SK-N-SH (cell line): Measurements from ENCODE around the gene MMS19. TPM values are rescaled to one million over a fixed set of nuclear protein-coding genes. Genes with fewer than 3 reads are reported as not detected.
"Not testable (repeated sequence)": the region's sequence is repeated elsewhere in the genome, so short reads cannot be mapped to it uniquely, and the experiment has no call there.

ENCODE experiments used
- CTCF ChIA-PET: fragments of 300-600, 350-600 bp; formaldehyde crosslinking; extraction: SDS; loops from one replicate; lab custom pipeline; 2021; lab: Yijun Ruan, JAX
- POLR2A ChIA-PET: fragments of 350-600 bp; sonication (Branson Sonifier 250); formaldehyde crosslinking; extraction: SDS; loops from one replicate; lab custom pipeline; 2020; ENCODE audit warnings: antibody characterized with exemption, inconsistent platforms; lab: Yijun Ruan, JAX
- DNase-seq: peaks from one replicate; pipeline ENCODE4 v3.0.0; 2012
- H2AFZ ChIP-seq: fragments of 200-600 bp; sonication (generic); 2 replicates; pipeline ENCODE4 v1.8.1; 2016; ENCODE audit warnings: antibody characterized with exemption, mild to moderate bottlenecking, low read depth
- H3F3A ChIP-seq: fragments of 200-600 bp; sonication (generic); replicated peaks from 2 replicates; pipeline ENCODE3; 2016; ENCODE audit warnings: antibody characterized with exemption, mild to moderate bottlenecking; ENCODE audit not compliant: insufficient read depth
- H3K27ac ChIP-seq, 2 experiments: fragments of 200-500 bp in 1 of 2; fragments of 200-600 bp in 1 of 2; sonication (Bioruptor generic) in 1 of 2; sonication (generic), shearing (Covaris generic) in 1 of 2; 2 replicates each; pipeline versions ENCODE4 v1.5.1 to v1.6.1; 2014 to 2016; ENCODE audit warnings: low read depth in 2 of 2, inconsistent platforms in 1 of 2, low read length in 1 of 2, mild to moderate bottlenecking in 1 of 2, mixed read lengths in 1 of 2
- H3K27me3 ChIP-seq: fragments of 200-600 bp; sonication (generic), shearing (Covaris generic); 2 replicates; pipeline ENCODE4 v1.6.1; 2016; ENCODE audit warnings: mixed run types; ENCODE audit not compliant: insufficient read depth
- H3K36me3 ChIP-seq, 2 experiments: fragments of 200-500 bp in 1 of 2; fragments of 200-600 bp in 1 of 2; sonication (Bioruptor generic) in 1 of 2; sonication (generic) in 1 of 2; replicated peaks in 1 of 2; 2 replicates each; pipeline versions ENCODE3 to v1.5.1; 2014 to 2016; ENCODE audit warnings: low read length in 1 of 2, mild to moderate bottlenecking in 1 of 2; ENCODE audit not compliant: insufficient read depth in 2 of 2, control insufficient read depth in 1 of 2
- H3K4me1 ChIP-seq, 2 experiments: fragments of 200-500 bp in 1 of 2; fragments of 200-600 bp in 1 of 2; sonication (Bioruptor generic) in 1 of 2; sonication (generic), shearing (Covaris generic) in 1 of 2; 2 replicates each; pipeline versions ENCODE4 v1.5.1 to v1.6.1; 2014 to 2016; ENCODE audit warnings: low read depth in 1 of 2, low read length in 1 of 2, mixed run types in 1 of 2; ENCODE audit not compliant: insufficient read depth in 2 of 2, control insufficient read depth in 1 of 2
- H3K4me2 ChIP-seq: fragments of 200-600 bp; sonication (generic), shearing (Covaris generic); 2 replicates; pipeline ENCODE4 v1.6.1; 2017; ENCODE audit warnings: mixed run types
- H3K4me3 ChIP-seq, 2 experiments: fragments of 200-500 bp in 1 of 2; fragments of 200-600 bp in 1 of 2; sonication (Bioruptor generic) in 1 of 2; sonication (generic), shearing (Covaris generic) in 1 of 2; 2 replicates each; pipeline versions ENCODE4 v1.5.1 to v1.8.1; 2014 to 2016; ENCODE audit warnings: low read depth in 2 of 2, inconsistent platforms in 1 of 2, low read length in 1 of 2, mild to moderate bottlenecking in 1 of 2, mixed read lengths in 1 of 2, moderate library complexity in 1 of 2
- H3K79me2 ChIP-seq: fragments of 200-600 bp; sonication (generic); 2 replicates; pipeline ENCODE4 v1.8.1; 2017; ENCODE audit warnings: mild to moderate bottlenecking; ENCODE audit not compliant: insufficient read depth
- H3K9ac ChIP-seq: fragments of 200-600 bp; sonication (generic); 2 replicates; pipeline ENCODE4 v1.6.1; 2017; ENCODE audit warnings: mixed run types
- H3K9me2 ChIP-seq: fragments of 200-600 bp; sonication (generic); 2 replicates; pipeline ENCODE4 v1.6.1; 2017; ENCODE audit warnings: mixed run types
- H3K9me3 ChIP-seq: fragments of 200-600 bp; sonication (generic); 2 replicates; pipeline ENCODE4 v1.6.1; 2017; ENCODE audit warnings: mixed run types, mild to moderate bottlenecking, moderate library complexity
- H4K20me1 ChIP-seq: fragments of 200-600 bp; sonication (generic); 2 replicates; pipeline ENCODE4 v1.6.1; 2017; ENCODE audit warnings: mild to moderate bottlenecking, mixed run types; ENCODE audit not compliant: insufficient read depth
- EZH2phosphoT487 ChIP-seq: fragments of 200-600 bp; sonication (generic); IDR thresholded peaks from 2 replicates; pipeline ENCODE4 v1.6.1; 2017; ENCODE audit warnings: low read depth, mixed run types, mild to moderate bottlenecking, antibody characterized with exemption, moderate library complexity, borderline replicate concordance
- GATA2 ChIP-seq: sonication (generic); formaldehyde crosslinking; IDR thresholded peaks from 2 replicates; pipeline ENCODE4 v1.5.0; 2020; ENCODE audit warnings: mild to moderate bottlenecking, missing genetic modification reagents
- MEF2A ChIP-seq: IDR thresholded peaks from 2 replicates; pipeline ENCODE4 v1.4.0; 2012; ENCODE audit warnings: low read depth, borderline replicate concordance
- MXI1 ChIP-seq: IDR thresholded peaks from 2 replicates; pipeline ENCODE4 v1.6.1; 2012; ENCODE audit warnings: mild to moderate bottlenecking, low read depth, low read length, improper control_type of control experiment
- POLR2AphosphoS5 ChIP-seq: IDR thresholded peaks from 2 replicates; pipeline ENCODE4 v1.6.1; 2012; ENCODE audit warnings: low read depth, low read length
- REST ChIP-seq: IDR thresholded peaks from 2 replicates; pipeline ENCODE4 v1.6.1; 2012; ENCODE audit warnings: mild to moderate bottlenecking, low read depth, low read length, moderate library complexity
- SIN3A ChIP-seq: IDR thresholded peaks from 2 replicates; pipeline ENCODE4 v1.6.1; 2012; ENCODE audit warnings: low read depth, mild to moderate bottlenecking, low read length, moderate library complexity, borderline replicate concordance
- TAF1 ChIP-seq: IDR thresholded peaks from 2 replicates; pipeline ENCODE4 v1.6.1; 2012; ENCODE audit warnings: low read depth, mild to moderate bottlenecking, low read length, moderate library complexity, borderline replicate concordance
- TEAD4 ChIP-seq: IDR thresholded peaks from 2 replicates; pipeline ENCODE4 v1.4.0; 2012; ENCODE audit warnings: mild to moderate bottlenecking, borderline replicate concordance; ENCODE audit not compliant: insufficient read depth
- USF2 ChIP-seq: fragments of 150-350 bp; IDR thresholded peaks from 2 replicates; pipeline ENCODE4 v1.6.1; 2017; ENCODE audit warnings: antibody characterized with exemption, low read length, low read depth, borderline replicate concordance
- WGBS: methylation state at CpG from one replicate; pipeline ENCODE4 v1.1.6; 2017; ENCODE audit warnings: low lambda C conversion rate; 5-methylcytosine and 5-hydroxymethylcytosine counted together
- polyA plus RNA-seq, 3 experiments: library from polyadenylated mRNA; depleted of rRNA; stranded (reverse); fragments of >200 nt; gene quantifications; 2 replicates each; pipeline ENCODE4 v1.2.3, GENCODE V29; 2012

The MMS19 gene
- polyA plus RNA-seq, 1 of the 3 experiments (the other 2 are of a cell fraction): 56.9 TPM

- no peak for TF ChIP-seq MXI1
- TF ChIP-seq TAF1: no peak
- TF ChIP-seq SIN3A: no peak
- TF ChIP-seq TEAD4: no peak
- no peak for TF ChIP-seq MEF2A
- TF ChIP-seq POLR2AphosphoS5: no peak
- no peak for TF ChIP-seq EZH2phosphoT487
Measured at GRCh38 chr10:97479939-97480338, 18.3 kb downstream of the MMS19 start (continued).

GRCh38 chr10:97479410-97479809 lies 18.8 kb downstream of the MMS19 start:
- H3K79me2 ChIP-seq: peaks cover 40% of the 10 kb centered on the region
- DNase-seq, H3K9me2 ChIP-seq, H3K4me1 ChIP-seq, H3K4me2 ChIP-seq, CTCF ChIA-PET, H4K20me1 ChIP-seq, H3K9me3 ChIP-seq, POLR2A ChIA-PET, H2AFZ ChIP-seq, H3K9ac ChIP-seq, H3K27ac ChIP-seq, H3K27me3 ChIP-seq, H3F3A ChIP-seq, H3K4me3 ChIP-seq: not testable (repeated sequence)
- 91% methylated on average over 4 of the region's 4 CpGs for WGBS
- peaks cover 62 to 70% of the 10 kb centered on the region in 2 experiments for H3K36me3 ChIP-seq

GRCh38 chr10:97475936-97476594 lies 22.2 kb downstream of the MMS19 start:
- H3K9ac ChIP-seq: no peak overlapping the region
- no peak for DNase-seq
- 92% methylated on average over 2 of the region's 2 CpGs for WGBS
- H3K4me1 ChIP-seq: no peaks in the 10 kb centered on the region; a peak in 1 of 4 replicates
- no peaks in the 10 kb centered on the region for H4K20me1 ChIP-seq
- peaks cover 7% of the 10 kb centered on the region for H3F3A ChIP-seq
- no peak overlapping the region for H2AFZ ChIP-seq
- CTCF ChIA-PET: interaction anchor here (1.1 to 4.2 kb wide), 5 partner anchors 9 to 133 kb away, joined by 3 to 24 read pairs (median 7); no protein-coding TSS in a partner anchor
- TF ChIP-seq GATA2 (CRISPR knock-in tag): no peak
- no peak for TF ChIP-seq USF2
- TF ChIP-seq REST: no peak
- TF ChIP-seq, all 33 proteins: peak for 0
- peaks cover 10% of the 10 kb centered on the region; the same call in 1 of the 2 replicates for H3K79me2 ChIP-seq
- H3K27me3 ChIP-seq: no peaks in the 10 kb centered on the region
- POLR2A ChIA-PET: no interaction called here
- H3K4me2 ChIP-seq: no peak overlapping the region
- peaks cover 64 to 66% of the 10 kb centered on the region in 2 experiments for H3K36me3 ChIP-seq
- no peaks in the 10 kb centered on the region for H3K9me3 ChIP-seq
- no peak overlapping the region for H3K4me3 ChIP-seq
- no peak overlapping the region for H3K27ac ChIP-seq
- H3K9me2 ChIP-seq: no peaks in the 10 kb centered on the region
